GM23248 (cell line): Measurements from ENCODE around the gene SEMA3B. TPM values are rescaled to one million over a fixed set of nuclear protein-coding genes. Genes with fewer than 3 reads are reported as not detected.
A peak's percentile ranks its signal among the peaks of the same experiment; 100 is the strongest.

Experiments
- DNase-seq: peaks from one replicate; pipeline ENCODE4 v3.0.0-alpha.2; 2015
- H2AFZ ChIP-seq: fragments of 200-600 bp; sonication (generic); 2 replicates; pipeline ENCODE4 v1.6.1; 2016; ENCODE audit warnings: antibody characterized with exemption
- H3F3A ChIP-seq: fragments of 200-600 bp; sonication (generic); 2 replicates; pipeline ENCODE4 v1.6.1; 2016; ENCODE audit warnings: mild to moderate bottlenecking, antibody characterized with exemption, mixed run types; ENCODE audit not compliant: insufficient read depth
- H3K27ac ChIP-seq: fragments of 200-600 bp; sonication (generic); 2 replicates; pipeline ENCODE4 v1.5.1; 2016; ENCODE audit warnings: mild to moderate bottlenecking
- H3K27me3 ChIP-seq: fragments of 200-600 bp; sonication (generic); replicated peaks from 2 replicates; pipeline ENCODE4 v1.6.1; 2016; ENCODE audit warnings: mild to moderate bottlenecking; ENCODE audit not compliant: insufficient read depth
- H3K36me3 ChIP-seq: fragments of 200-600 bp; sonication (generic); 2 replicates; pipeline ENCODE4 v1.6.1; 2016; ENCODE audit warnings: low read depth, mild to moderate bottlenecking
- H3K4me1 ChIP-seq: fragments of 200-600 bp; sonication (generic); 2 replicates; pipeline ENCODE4 v1.6.1; 2016; ENCODE audit warnings: mild to moderate bottlenecking; ENCODE audit not compliant: insufficient read depth
- H3K4me2 ChIP-seq: fragments of 200-600 bp; sonication (generic); one replicate; pipeline ENCODE4 v1.6.1; 2016; ENCODE audit warnings: mild to moderate bottlenecking; ENCODE audit not compliant: unreplicated experiment
- H3K4me3 ChIP-seq: fragments of 200-600 bp; sonication (generic); 2 replicates; pipeline ENCODE4 v1.5.1; 2016; ENCODE audit warnings: mild to moderate bottlenecking
- H3K79me2 ChIP-seq: fragments of 200-600 bp; sonication (generic); 2 replicates; pipeline ENCODE4 v1.6.1; 2016; ENCODE audit warnings: mild to moderate bottlenecking; ENCODE audit not compliant: insufficient read depth
- H3K9ac ChIP-seq: fragments of 200-600 bp; sonication (generic); 2 replicates; pipeline ENCODE4 v1.6.1; 2016; ENCODE audit warnings: mild to moderate bottlenecking
- H3K9me2 ChIP-seq: fragments of 200-600 bp; sonication (generic); 2 replicates; pipeline ENCODE4 v1.6.1; 2016; ENCODE audit warnings: mixed run types, mild to moderate bottlenecking, moderate library complexity; ENCODE audit not compliant: insufficient read depth
- H3K9me3 ChIP-seq: fragments of 200-600 bp; sonication (generic); one replicate; pipeline ENCODE4 v1.6.1; 2017; ENCODE audit warnings: low read depth
- H4K20me1 ChIP-seq: fragments of 200-600 bp; sonication (generic); 2 replicates; pipeline ENCODE4 v1.6.0; 2016; ENCODE audit not compliant: insufficient read depth
- EZH2 ChIP-seq: fragments of 200-600 bp; sonication (generic); IDR thresholded peaks from 2 replicates; pipeline ENCODE4 v1.6.1; 2018; ENCODE audit warnings: antibody characterized with exemption, mild to moderate bottlenecking; ENCODE audit not compliant: insufficient read depth, poor library complexity, severe bottlenecking
- EZH2phosphoT487 ChIP-seq: fragments of 200-600 bp; sonication (generic); IDR thresholded peaks from 2 replicates; pipeline ENCODE4 v1.6.1; 2018; ENCODE audit warnings: antibody characterized with exemption, moderate library complexity, mild to moderate bottlenecking, low read depth; ENCODE audit not compliant: insufficient read depth
- WGBS, 2 experiments: methylation state at CpG; one replicate each; pipeline ENCODE4 v1.1.6; 2015 to 2017; ENCODE audit warnings: low lambda C conversion rate in 2 of 2, low coverage in 1 of 2; ENCODE audit errors: missing lambda C conversion rate in 2 of 2; 5-methylcytosine and 5-hydroxymethylcytosine counted together
- in situ Hi-C: fragments of 300-500 bp; cut with MboI; formaldehyde crosslinking; loops from 2 replicates; pipeline ENCODE4 v1.15.0; 2020
- polyA plus RNA-seq: library from polyadenylated mRNA; unstranded; fragments of >200 nt; fragmentation: Nextera tagmentation; extraction: Ambion mirVana; gene quantifications from 2 replicates; pipeline ENCODE4 v1.2.1, GENCODE V29; 2016
- total RNA-seq: library from RNA; depleted of rRNA; stranded (reverse); fragments of >200 nt; shearing (Covaris generic); gene quantifications from 2 replicates; pipeline ENCODE4 v1.2.3, GENCODE V29; 2014

SEMA3B gene
- total and polyA plus RNA-seq, 2 experiments from 2014 or later, result 7.6 to 8.8 TPM

DNA sequence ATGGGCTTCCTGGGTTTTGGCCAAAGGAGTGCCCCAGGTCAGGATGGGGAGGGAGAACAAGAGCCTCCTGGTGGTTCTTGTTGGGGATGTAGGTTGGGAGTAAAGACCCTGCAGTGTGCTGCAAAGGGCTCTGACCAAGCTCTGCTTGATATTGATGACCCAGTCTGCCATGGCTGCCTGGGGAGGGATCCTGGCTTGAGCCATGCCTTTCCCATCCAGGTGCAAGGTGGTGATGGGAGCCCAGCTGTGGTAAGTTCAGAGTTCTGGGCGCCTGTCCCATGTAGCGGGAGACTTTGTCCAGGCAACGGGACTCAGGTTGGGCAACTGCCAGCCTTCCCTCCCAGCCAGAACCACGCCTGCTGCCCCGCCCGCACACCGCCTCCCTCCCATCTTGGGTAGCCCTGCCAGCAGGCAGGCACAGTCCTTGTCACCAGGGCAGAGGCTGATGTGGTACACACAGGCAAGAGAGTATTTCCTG is 30.4 kb upstream of the SEMA3B start:
- Histone ChIP-seq H3K79me2 (peaks cover 75% of the 10 kb centered on the region), H3F3A (peaks cover 11% of the 10 kb centered on the region; the same call in 1 of the 2 replicates), H3K4me1 (peaks cover 26% of the 10 kb centered on the region), H3K36me3 (no peaks in the 10 kb centered on the region), H3K4me3 (peak overlapping the region; percentile 94), H4K20me1 (no peaks in the 10 kb centered on the region), H3K27ac (peak overlapping the region; percentile 68), H3K4me2 (peak overlapping the region; percentile 97), H3K9ac (peak overlapping the region; percentile 89), H3K27me3 (no peaks in the 10 kb centered on the region), H3K9me3 (no peaks in the 10 kb centered on the region), H3K9me2 (no peaks in the 10 kb centered on the region), H2AFZ (no peak overlapping the region; the same call in 1 of the 2 replicates)
- in situ Hi-C loops, result no loop called here
- no peak for TF ChIP-seq EZH2
- no peak for TF ChIP-seq EZH2phosphoT487
- DNase-seq, result peak; percentile 81
- WGBS, 2 experiments, result 9 to 14% methylated on average over 7 of the region's 7 CpGs

DNA sequence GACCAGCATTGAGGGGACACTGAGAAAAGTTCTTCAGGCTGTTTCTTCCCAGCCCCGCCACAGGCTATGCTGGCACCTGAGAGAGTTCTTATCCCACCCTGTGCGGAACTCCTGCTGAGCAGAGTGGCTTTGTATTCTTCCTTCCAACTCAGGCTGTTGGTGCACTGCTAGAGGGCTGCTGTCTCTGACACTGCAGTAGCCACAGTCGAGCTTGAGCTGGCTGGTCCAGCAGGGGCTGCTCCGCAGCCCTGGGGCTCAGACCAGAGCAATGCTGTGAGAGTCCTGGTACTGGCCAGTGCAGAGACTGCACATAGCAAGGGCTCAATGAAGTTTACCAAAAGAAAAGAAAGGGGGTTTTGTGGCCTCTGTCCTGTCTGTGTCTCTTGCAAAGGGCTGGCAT is 29.3 kb upstream of the SEMA3B start:
- H3K9ac ChIP-seq, result peak overlapping the region; percentile 89; the same call in 1 of the 2 replicates
- no peaks in the 10 kb centered on the region for H3K27me3 ChIP-seq
- in situ Hi-C loops, result no loop called here
- H3K4me3 ChIP-seq, result no peak overlapping the region
- H3K79me2 ChIP-seq, result peaks cover 86% of the 10 kb centered on the region
- no peaks in the 10 kb centered on the region for H3K9me2 ChIP-seq
- peaks cover 19% of the 10 kb centered on the region; the same call in 1 of the 2 replicates for H3F3A ChIP-seq
- DNase-seq, result no peak
- no peaks in the 10 kb centered on the region for H3K9me3 ChIP-seq
- H3K36me3 ChIP-seq, result no peaks in the 10 kb centered on the region; the same call in 1 of the 2 replicates
- 73% methylated on average over 4 of the region's 4 CpGs for WGBS, 2 experiments
- 0 out of 2 replicates have a peak overlapping the region, but pooled peaks have one; percentile 68 for H3K27ac ChIP-seq
- H3K4me1 ChIP-seq, result peaks cover 26% of the 10 kb centered on the region
- no peaks in the 10 kb centered on the region for H4K20me1 ChIP-seq
- no peak overlapping the region for H3K4me2 ChIP-seq
- no peak overlapping the region for H2AFZ ChIP-seq
- TF ChIP-seq EZH2phosphoT487 (no peak), EZH2 (no peak)

DNA sequence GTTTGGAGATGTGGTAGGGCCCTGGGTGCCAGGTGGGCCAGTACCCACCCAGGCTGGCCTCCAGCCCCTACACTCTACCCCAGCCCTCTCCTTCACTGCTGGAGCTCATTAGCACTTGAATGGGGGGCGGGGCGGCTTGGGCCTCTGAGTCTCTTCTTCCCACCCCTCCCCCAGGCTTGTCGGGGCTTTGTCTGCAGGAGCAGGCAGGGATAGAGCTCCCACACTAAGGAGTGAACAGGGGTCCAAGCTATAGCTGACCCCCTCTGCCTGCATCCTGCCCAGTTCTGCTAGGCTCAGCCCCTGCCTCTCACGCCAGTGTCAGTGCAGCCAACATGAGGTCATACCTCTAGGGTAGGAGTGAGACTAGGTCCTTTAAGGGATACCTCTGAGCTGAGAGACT is 27.8 kb upstream of the SEMA3B start:
- Histone ChIP-seq H3K36me3 (no peaks in the 10 kb centered on the region; the same call in 1 of the 2 replicates), H3K4me1 (peaks cover 35% of the 10 kb centered on the region), H4K20me1 (no peaks in the 10 kb centered on the region), H3K79me2 (peaks cover 100% of the 10 kb centered on the region), H3K27ac (no peak overlapping the region), H3K9me2 (no peaks in the 10 kb centered on the region), H3K27me3 (no peaks in the 10 kb centered on the region), H2AFZ (no peak overlapping the region), H3K4me3 (no peak overlapping the region), H3F3A (peaks cover 31% of the 10 kb centered on the region; the same call in 1 of the 2 replicates), H3K4me2 (no peak overlapping the region), H3K9ac (no peak overlapping the region), H3K9me3 (no peaks in the 10 kb centered on the region)
- peak; percentile 17 for DNase-seq
- TF ChIP-seq EZH2 (no peak), EZH2phosphoT487 (no peak)
- in situ Hi-C loops, result no loop called here
- 76 to 80% methylated on average over 4 of the region's 4 CpGs for WGBS, 2 experiments

DNA sequence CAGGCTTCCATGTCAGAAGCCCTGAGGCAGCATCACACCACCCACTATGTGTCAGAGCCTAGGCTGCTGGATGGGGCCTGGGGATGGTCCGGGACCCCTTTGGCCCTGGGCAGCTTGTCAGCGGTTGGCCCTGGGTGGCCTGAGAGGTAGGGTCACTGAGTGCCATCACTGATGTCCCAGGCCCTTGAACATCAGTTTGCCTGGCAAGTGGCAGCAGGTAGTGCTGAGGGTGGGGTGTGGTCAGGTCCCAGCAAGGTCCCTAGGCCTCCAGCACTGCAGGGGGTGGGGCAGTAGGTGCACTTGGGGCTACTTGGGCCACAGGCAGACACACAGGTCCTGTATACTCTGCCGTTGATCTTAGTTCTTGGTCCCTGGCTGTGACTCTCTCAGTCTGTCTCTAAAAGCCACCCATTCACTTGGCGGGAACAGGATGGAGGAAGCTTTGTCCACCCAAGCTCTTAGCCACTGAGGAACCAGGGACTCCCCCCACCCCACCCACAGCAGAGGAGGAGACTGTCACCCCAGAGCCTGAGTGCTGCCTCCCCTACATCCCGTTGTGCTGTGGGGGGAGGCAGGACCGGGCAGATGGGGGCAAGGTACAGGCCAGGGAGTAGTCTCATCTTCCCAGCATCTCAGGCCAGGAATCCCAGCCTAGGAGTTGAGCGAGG is 27.1 kb upstream of the SEMA3B start:
- Histone ChIP-seq H3K4me3 (no peak overlapping the region), H3K4me2 (no peak overlapping the region), H2AFZ (no peak overlapping the region), H3K9me2 (no peaks in the 10 kb centered on the region), H3K9ac (0 out of 2 replicates have a peak overlapping the region, but pooled peaks have one; percentile 4), H3F3A (peaks cover 32% of the 10 kb centered on the region), H3K36me3 (no peaks in the 10 kb centered on the region; the same call in 1 of the 2 replicates), H4K20me1 (no peaks in the 10 kb centered on the region), H3K27ac (0 out of 2 replicates have a peak overlapping the region, but pooled peaks have one; percentile 61), H3K27me3 (no peaks in the 10 kb centered on the region), H3K9me3 (no peaks in the 10 kb centered on the region), H3K4me1 (peaks cover 37% of the 10 kb centered on the region), H3K79me2 (peaks cover 93% of the 10 kb centered on the region)
- WGBS, 2 experiments, result 65 to 68% methylated on average over 7 of the region's 7 CpGs
- no peak for TF ChIP-seq EZH2phosphoT487
- TF ChIP-seq EZH2, result no peak
- no peak for DNase-seq
- in situ Hi-C loops, result no loop called here
